HepG2 (cell line): Measurements from ENCODE around the gene TAF4B. TPM values are rescaled to one million over a fixed set of nuclear protein-coding genes. Genes with fewer than 3 reads are reported as not detected.

Experiments used
- ATF7-NPFF ChIP-seq: sonication (generic); formaldehyde crosslinking; IDR thresholded peaks from 2 replicates; pipeline ENCODE4 v1.8.1; 2023; ENCODE audit warnings: mild to moderate bottlenecking, low read depth, missing genetic modification reagents, moderate library complexity
- BCL6 ChIP-seq: IDR thresholded peaks from 2 replicates; pipeline ENCODE4 v1.6.1; 2016; ENCODE audit warnings: missing genetic modification reagents, missing compliant biosample characterization
- BORCS8-MEF2B ChIP-seq: sonication (generic); formaldehyde crosslinking; IDR thresholded peaks from 2 replicates; pipeline ENCODE4 v1.8.0; 2022; ENCODE audit warnings: mild to moderate bottlenecking, missing genetic modification reagents
- GTF3A ChIP-seq: sonication (generic); formaldehyde crosslinking; conservative IDR thresholded peaks from 2 replicates; pipeline ENCODE4 v1.4.0; 2020; ENCODE audit warnings: mild to moderate bottlenecking, missing genetic modification reagents
- HNF4A ChIP-seq: sonication (generic); formaldehyde crosslinking; IDR thresholded peaks from 2 replicates; pipeline ENCODE4 v1.4.0; 2020; ENCODE audit warnings: missing genetic modification reagents
- KDM1A ChIP-seq: IDR thresholded peaks from 2 replicates; pipeline ENCODE4 v1.6.1; 2016; ENCODE audit warnings: missing compliant biosample characterization
- RFX5 ChIP-seq: IDR thresholded peaks from 2 replicates; pipeline ENCODE4 v1.6.1; 2011; ENCODE audit warnings: low read depth, low read length, improper control_type of control experiment
- RNF2 ChIP-seq: fragments of 450-650 bp; conservative IDR thresholded peaks from 2 replicates; pipeline ENCODE4 v1.6.1; 2016; ENCODE audit warnings: low read depth
- SALL2 ChIP-seq: sonication (generic); formaldehyde crosslinking; IDR thresholded peaks from 2 replicates; pipeline ENCODE4 v1.8.1; 2023; ENCODE audit warnings: mild to moderate bottlenecking, missing genetic modification reagents, inconsistent platforms
- TBX3 ChIP-seq: fragments of 450-650 bp; IDR thresholded peaks from 2 replicates; pipeline ENCODE4 v1.6.1; 2017; ENCODE audit warnings: antibody characterized with exemption, mild to moderate bottlenecking, inconsistent platforms, borderline replicate concordance
- ZFX ChIP-seq: sonication (generic); formaldehyde crosslinking; IDR thresholded peaks from 2 replicates; pipeline ENCODE4 v1.4.0; 2020; ENCODE audit warnings: mild to moderate bottlenecking, low read depth, missing genetic modification reagents, moderate library complexity
- ZNF557 ChIP-seq: sonication (generic); formaldehyde crosslinking; IDR thresholded peaks from 2 replicates; pipeline ENCODE4 v1.4.0; 2020; ENCODE audit warnings: missing genetic modification reagents
- ZNF564 ChIP-seq: sonication (generic); formaldehyde crosslinking; IDR thresholded peaks from 2 replicates; pipeline ENCODE4 v1.8.1; 2023; ENCODE audit warnings: mild to moderate bottlenecking, missing genetic modification reagents
- ZNF614 ChIP-seq: IDR thresholded peaks from 2 replicates; pipeline ENCODE4 v1.6.1; 2018; ENCODE audit warnings: missing biosample characterization, missing genetic modification reagents, inconsistent platforms, borderline replicate concordance
- polyA plus RNA-seq, 8 experiments: library from polyadenylated mRNA; depleted of rRNA in 3 of 8; stranded (reverse) in 7 of 8; unstranded in 1 of 8; fragments of >200 nt; fragmentation: Illumina TruSeq in 4 of 8; extraction: Trizol in 4 of 8; gene quantifications; 2 replicates each; pipeline versions ENCODE4 v1.2.1 to v1.2.3, GENCODE V29; 2011 to 2016; ENCODE audit warnings: low read depth in 4 of 8, missing spikeins in 1 of 8, mixed read lengths in 1 of 8; ENCODE audit not compliant: insufficient read depth in 1 of 8
- total RNA-seq, 5 experiments: library from RNA; depleted of rRNA; stranded (reverse); fragments of >200 nt; fragmentation: Illumina TruSeq; extraction: Trizol; gene quantifications; 2 replicates each; pipeline ENCODE4 v1.2.3, GENCODE V29; 2016; ENCODE audit warnings: low read depth in 1 of 5
- TF ChIP-seq, protein P1 (sequence below): sonication (generic); formaldehyde crosslinking; IDR thresholded peaks from 2 replicates; pipeline ENCODE4 v1.8.1; 2023; ENCODE audit warnings: missing genetic modification reagents, inconsistent platforms, borderline replicate concordance
- TF ChIP-seq, protein P2 (sequence below): sonication (generic); IDR thresholded peaks from 2 replicates; pipeline ENCODE4 v1.6.1; 2016; ENCODE audit warnings: low read depth, borderline replicate concordance
- TF ChIP-seq, protein P3 (sequence below): sonication (generic); formaldehyde crosslinking; IDR thresholded peaks from 2 replicates; pipeline ENCODE4 v1.5.0; 2020; ENCODE audit warnings: missing genetic modification reagents, mild to moderate bottlenecking, borderline replicate concordance
- TF ChIP-seq, protein P4 (sequence below), 2 experiments: sonication (generic) in 1 of 2; formaldehyde crosslinking in 1 of 2; IDR thresholded peaks; 2 replicates each; pipeline versions ENCODE4 v1.5.1 to v1.6.1; 2011 to 2020; ENCODE audit warnings: borderline replicate concordance in 1 of 2, low read depth in 1 of 2, low read length in 1 of 2, mild to moderate bottlenecking in 1 of 2, missing genetic modification reagents in 1 of 2, moderate library complexity in 1 of 2
- TF ChIP-seq, protein P5 (sequence below): sonication (generic); formaldehyde crosslinking; IDR thresholded peaks from 2 replicates; pipeline ENCODE4 v1.8.1; 2022; ENCODE audit warnings: mild to moderate bottlenecking, missing genetic modification reagents
- TF ChIP-seq, protein P6 (sequence below): sonication (generic); formaldehyde crosslinking; conservative IDR thresholded peaks from 2 replicates; pipeline ENCODE4 v1.8.0; 2022; ENCODE audit warnings: mild to moderate bottlenecking, moderate library complexity, missing genetic modification reagents

The TAF4B gene
- total and polyA plus RNA-seq, 2 of the 13 experiments (the other 11 are each of a cell fraction or from before 2014, with no cell fraction given) = 2.2 to 3.8 TPM

DNA sequence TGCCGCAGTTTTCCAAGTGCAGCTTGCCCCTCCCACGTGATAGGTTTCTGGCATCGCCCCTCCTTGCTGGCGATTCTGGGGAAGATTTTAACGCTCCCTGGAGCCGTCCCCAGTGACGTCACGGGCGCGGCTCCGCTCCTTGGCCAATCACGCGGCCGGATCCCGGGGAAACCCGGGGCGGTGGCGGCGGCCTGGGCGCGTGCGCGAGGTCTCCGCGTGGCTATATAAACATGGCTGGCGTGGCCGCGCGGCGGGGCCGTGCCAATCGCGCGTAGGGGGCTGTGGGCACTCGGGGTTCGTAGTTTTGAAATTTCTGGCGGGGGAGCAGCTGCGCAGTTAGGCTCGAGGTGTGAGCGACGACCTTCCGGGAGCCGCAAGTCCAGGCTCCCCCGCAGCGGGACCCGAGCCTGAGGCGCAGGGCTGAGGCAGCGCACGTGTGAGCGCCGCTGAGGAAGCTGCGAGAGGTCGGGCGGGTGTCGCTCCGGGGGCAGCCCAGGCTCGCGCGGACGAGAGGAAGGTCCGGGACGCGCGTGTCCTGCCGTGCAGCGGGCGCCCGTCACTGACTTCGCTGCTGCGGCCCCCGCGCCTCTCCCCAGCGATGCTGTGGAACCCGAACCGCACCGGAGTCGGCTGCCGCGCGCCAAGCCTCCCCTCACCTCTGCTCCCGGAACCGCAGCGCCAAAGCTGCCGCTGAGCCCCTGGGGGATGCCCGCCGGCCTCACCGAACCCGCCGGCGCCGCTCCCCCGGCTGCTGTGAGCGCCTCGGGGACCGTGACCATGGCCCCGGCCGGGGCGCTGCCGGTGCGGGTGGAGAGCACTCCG, at the start of gene TAF4B (continued):
- TF ChIP-seq, protein P1, sequence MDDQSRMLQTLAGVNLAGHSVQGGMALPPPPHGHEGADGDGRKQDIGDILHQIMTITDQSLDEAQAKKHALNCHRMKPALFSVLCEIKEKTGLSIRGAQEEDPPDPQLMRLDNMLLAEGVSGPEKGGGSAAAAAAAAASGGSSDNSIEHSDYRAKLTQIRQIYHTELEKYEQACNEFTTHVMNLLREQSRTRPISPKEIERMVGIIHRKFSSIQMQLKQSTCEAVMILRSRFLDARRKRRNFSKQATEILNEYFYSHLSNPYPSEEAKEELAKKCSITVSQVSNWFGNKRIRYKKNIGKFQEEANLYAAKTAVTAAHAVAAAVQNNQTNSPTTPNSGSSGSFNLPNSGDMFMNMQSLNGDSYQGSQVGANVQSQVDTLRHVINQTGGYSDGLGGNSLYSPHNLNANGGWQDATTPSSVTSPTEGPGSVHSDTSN (CRISPR knock-in tag) = no peak
- TF ChIP-seq GTF3A (CRISPR knock-in tag) (no peak), ZNF564 (peak; percentile 48; the same call in 1 of the 2 replicates), ZNF614 (0 out of 2 replicates have a peak, but pooled peaks have one; percentile 17), ATF7-NPFF (CRISPR knock-in tag) (no peak), TBX3 (no peak), SALL2 (peak; percentile 14), ZFX (0 out of 2 replicates have a peak, but pooled peaks have one; percentile 12), KDM1A (CRISPR knock-in tag) (no peak), HNF4A (CRISPR knock-in tag) (no peak), RNF2 (peak; percentile 80), BORCS8-MEF2B (no peak), RFX5 (peak; percentile 56; the same call in 1 of the 2 replicates), BCL6 (CRISPR knock-in tag) (peak; percentile 11; the same call in 1 of the 2 replicates), ZNF557 (no peak)
- TF ChIP-seq, protein P2, sequence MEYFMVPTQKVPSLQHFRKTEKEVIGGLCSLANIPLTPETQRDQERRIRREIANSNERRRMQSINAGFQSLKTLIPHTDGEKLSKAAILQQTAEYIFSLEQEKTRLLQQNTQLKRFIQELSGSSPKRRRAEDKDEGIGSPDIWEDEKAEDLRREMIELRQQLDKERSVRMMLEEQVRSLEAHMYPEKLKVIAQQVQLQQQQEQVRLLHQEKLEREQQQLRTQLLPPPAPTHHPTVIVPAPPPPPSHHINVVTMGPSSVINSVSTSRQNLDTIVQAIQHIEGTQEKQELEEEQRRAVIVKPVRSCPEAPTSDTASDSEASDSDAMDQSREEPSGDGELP = no peak
- TF ChIP-seq, protein P3, sequence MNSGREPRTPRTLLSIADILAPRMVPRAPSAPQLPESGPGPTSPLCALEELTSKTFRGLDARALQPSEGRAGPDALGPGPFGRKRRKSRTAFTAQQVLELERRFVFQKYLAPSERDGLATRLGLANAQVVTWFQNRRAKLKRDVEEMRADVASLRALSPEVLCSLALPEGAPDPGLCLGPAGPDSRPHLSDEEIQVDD (CRISPR knock-in tag) = no peak
- TF ChIP-seq, protein P4, sequence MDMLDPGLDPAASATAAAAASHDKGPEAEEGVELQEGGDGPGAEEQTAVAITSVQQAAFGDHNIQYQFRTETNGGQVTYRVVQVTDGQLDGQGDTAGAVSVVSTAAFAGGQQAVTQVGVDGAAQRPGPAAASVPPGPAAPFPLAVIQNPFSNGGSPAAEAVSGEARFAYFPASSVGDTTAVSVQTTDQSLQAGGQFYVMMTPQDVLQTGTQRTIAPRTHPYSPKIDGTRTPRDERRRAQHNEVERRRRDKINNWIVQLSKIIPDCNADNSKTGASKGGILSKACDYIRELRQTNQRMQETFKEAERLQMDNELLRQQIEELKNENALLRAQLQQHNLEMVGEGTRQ (IDR thresholded peaks at IDR 0.05; ENCODE audit: low read depth, low read length) = no peak
- TF ChIP-seq, protein P4 (CRISPR knock-in tag; IDR thresholded peaks at IDR 0.05; ENCODE audit: borderline replicate concordance) = no peak
- TF ChIP-seq, protein P5, sequence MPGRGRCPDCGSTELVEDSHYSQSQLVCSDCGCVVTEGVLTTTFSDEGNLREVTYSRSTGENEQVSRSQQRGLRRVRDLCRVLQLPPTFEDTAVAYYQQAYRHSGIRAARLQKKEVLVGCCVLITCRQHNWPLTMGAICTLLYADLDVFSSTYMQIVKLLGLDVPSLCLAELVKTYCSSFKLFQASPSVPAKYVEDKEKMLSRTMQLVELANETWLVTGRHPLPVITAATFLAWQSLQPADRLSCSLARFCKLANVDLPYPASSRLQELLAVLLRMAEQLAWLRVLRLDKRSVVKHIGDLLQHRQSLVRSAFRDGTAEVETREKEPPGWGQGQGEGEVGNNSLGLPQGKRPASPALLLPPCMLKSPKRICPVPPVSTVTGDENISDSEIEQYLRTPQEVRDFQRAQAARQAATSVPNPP (CRISPR knock-in tag) = no peak
- TF ChIP-seq, protein P6, sequence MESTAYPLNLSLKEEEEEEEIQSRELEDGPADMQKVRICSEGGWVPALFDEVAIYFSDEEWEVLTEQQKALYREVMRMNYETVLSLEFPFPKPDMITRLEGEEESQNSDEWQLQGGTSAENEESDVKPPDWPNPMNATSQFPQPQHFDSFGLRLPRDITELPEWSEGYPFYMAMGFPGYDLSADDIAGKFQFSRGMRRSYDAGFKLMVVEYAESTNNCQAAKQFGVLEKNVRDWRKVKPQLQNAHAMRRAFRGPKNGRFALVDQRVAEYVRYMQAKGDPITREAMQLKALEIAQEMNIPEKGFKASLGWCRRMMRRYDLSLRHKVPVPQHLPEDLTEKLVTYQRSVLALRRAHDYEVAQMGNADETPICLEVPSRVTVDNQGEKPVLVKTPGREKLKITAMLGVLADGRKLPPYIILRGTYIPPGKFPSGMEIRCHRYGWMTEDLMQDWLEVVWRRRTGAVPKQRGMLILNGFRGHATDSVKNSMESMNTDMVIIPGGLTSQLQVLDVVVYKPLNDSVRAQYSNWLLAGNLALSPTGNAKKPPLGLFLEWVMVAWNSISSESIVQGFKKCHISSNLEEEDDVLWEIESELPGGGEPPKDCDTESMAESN (CRISPR knock-in tag) = 0 out of 2 replicates have a peak, but pooled peaks have one; percentile 43
